Type B pancreatic cell (in vitro differentiated cells): Measurements from ENCODE around the gene ZNF106. TPM values are rescaled to one million over a fixed set of nuclear protein-coding genes. Genes with fewer than 3 reads are reported as not detected.

Experiments used
- DNase-seq: peaks from one replicate; pipeline ENCODE4 v3.0.0; 2021; ENCODE audit warnings: mixed read lengths; ENCODE audit not compliant: unreplicated experiment; ENCODE audit errors: extremely low spot score
- H3K27ac Mint-ChIP-seq: 2 replicates; pipeline ENCODE4 v1.8.0; 2021; ENCODE audit warnings: mild to moderate bottlenecking, mixed read lengths
- H3K27me3 Mint-ChIP-seq: 2 replicates; pipeline ENCODE4 v1.8.0; 2021; ENCODE audit warnings: mixed read lengths
- H3K36me3 Mint-ChIP-seq: 2 replicates; pipeline ENCODE4 v1.8.0; 2021; ENCODE audit warnings: mixed read lengths
- H3K4me1 Mint-ChIP-seq: one replicate; pipeline ENCODE4 v1.8.0; 2021; ENCODE audit warnings: mixed read lengths; ENCODE audit not compliant: unreplicated experiment
- H3K4me3 Mint-ChIP-seq: 2 replicates; pipeline ENCODE4 v1.8.0; 2021; ENCODE audit warnings: mild to moderate bottlenecking, mixed read lengths
- H3K9me3 Mint-ChIP-seq: 2 replicates; pipeline ENCODE4 v1.8.0; 2021; ENCODE audit warnings: mixed read lengths
- CTCF ChIP-seq: fragments of 200-600 bp; sonication (generic); conservative IDR thresholded peaks from 2 replicates; pipeline ENCODE4 v1.5.0; 2021; ENCODE audit warnings: antibody characterized with exemption, mild to moderate bottlenecking
- total RNA-seq: library from RNA; stranded (reverse); gene quantifications from 2 replicates; pipeline ENCODE4 v1.2.1, GENCODE V29; 2021; ENCODE audit warnings: low replicate concordance

Gene ZNF106
- total RNA-seq, 1 donor from 2014 or later = 52.4 TPM

- no peak overlapping the region for H3K27ac Mint-ChIP-seq
Observed at GRCh38 chr15:42385206-42385979, 105.5 kb downstream of the ZNF106 start.

GRCh38 chr15:42384597-42384996 lies 106.3 kb downstream of the ZNF106 start:
- Mint-ChIP-seq H3K4me3 (no peak overlapping the region), H3K9me3 (no peaks in the 10 kb centered on the region), H3K4me1 (no peaks in the 10 kb centered on the region), H3K27me3 (no peaks in the 10 kb centered on the region), H3K27ac (no peak overlapping the region), H3K36me3 (no peaks in the 10 kb centered on the region)
- no peak for DNase-seq
- TF ChIP-seq CTCF = no peak

More at GRCh38 chr15:42385206-42385979, 105.5 kb downstream of the ZNF106 start:
- H3K9me3 Mint-ChIP-seq = no peaks in the 10 kb centered on the region
- no peak for DNase-seq
- H3K27me3 Mint-ChIP-seq = no peaks in the 10 kb centered on the region
- peak; percentile 78 for TF ChIP-seq CTCF
- H3K36me3 Mint-ChIP-seq = no peaks in the 10 kb centered on the region
- H3K4me3 Mint-ChIP-seq = no peak overlapping the region
- H3K4me1 Mint-ChIP-seq = no peaks in the 10 kb centered on the region

DNA sequence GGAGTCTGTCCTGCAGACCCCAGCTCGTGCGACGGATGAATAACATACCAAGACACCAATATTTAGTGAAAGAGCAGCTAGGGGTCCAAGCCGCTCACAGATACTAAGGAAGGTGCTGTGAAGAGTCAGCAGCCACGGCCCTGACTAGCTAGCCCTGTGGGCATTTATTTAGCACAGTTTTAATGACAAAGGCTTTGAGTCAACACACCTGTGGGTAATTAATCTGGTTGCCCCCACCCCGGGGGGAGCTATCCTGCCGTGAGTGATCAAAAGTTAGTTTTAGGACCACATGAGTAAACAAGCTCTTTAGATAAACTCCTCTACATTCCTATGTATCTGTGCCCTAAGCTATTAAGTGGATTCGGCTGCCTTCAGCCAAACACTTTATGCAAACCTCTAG lies 112.9 kb downstream of the ZNF106 start:
- TF ChIP-seq CTCF = no peak
- H3K27ac Mint-ChIP-seq = no peak overlapping the region
- H3K36me3 Mint-ChIP-seq = peaks cover 3% of the 10 kb centered on the region
- H3K4me1 Mint-ChIP-seq = no peaks in the 10 kb centered on the region
- H3K9me3 Mint-ChIP-seq = no peaks in the 10 kb centered on the region
- no peak for DNase-seq
- no peak overlapping the region for H3K4me3 Mint-ChIP-seq
- no peaks in the 10 kb centered on the region for H3K27me3 Mint-ChIP-seq

DNA sequence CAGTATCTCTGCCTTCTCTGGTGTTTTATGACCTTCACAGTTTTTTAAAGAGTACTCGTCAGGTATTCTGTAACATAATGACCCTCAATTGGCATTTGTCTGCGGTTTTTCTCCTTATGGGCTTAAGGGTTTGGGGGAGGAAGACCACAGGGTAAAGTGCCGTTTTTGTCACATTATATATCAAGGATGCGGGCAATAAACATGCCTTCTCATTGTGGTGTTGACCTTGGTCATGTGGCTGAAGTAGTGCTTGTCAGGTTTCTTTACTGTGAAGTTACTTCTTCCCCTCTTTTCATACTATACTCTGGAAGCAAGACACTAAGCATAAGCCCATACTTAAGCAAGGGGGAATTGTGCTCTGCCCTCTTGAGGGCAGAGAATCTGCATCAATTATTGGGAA lies 115.0 kb downstream of the ZNF106 start:
- no peak overlapping the region for H3K4me3 Mint-ChIP-seq
- H3K27me3 Mint-ChIP-seq = no peaks in the 10 kb centered on the region
- H3K9me3 Mint-ChIP-seq = no peaks in the 10 kb centered on the region
- no peaks in the 10 kb centered on the region for H3K4me1 Mint-ChIP-seq
- DNase-seq = no peak
- no peak overlapping the region for H3K27ac Mint-ChIP-seq
- TF ChIP-seq CTCF = no peak
- H3K36me3 Mint-ChIP-seq = peaks cover 3% of the 10 kb centered on the region

DNA sequence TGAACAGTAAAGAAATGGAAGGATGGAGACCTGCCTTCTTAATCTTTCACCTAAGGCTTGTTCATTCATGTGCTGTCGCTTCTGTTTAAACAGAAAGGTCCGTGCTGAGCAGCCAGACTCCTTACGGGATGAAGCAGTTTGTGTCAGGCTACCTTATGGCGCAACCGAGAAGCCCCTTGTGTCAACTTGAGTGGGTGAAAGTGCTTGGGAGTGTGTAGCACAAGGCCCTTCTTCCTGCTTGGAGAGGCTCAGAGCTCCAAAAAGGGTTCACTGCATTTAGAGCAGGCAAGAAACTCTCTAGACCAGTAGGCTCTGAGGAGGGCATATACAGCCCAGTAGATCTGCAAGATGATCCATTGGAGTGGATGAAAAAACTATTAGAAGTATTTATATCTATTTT lies 115.7 kb downstream of the ZNF106 start:
- no peaks in the 10 kb centered on the region for H3K27me3 Mint-ChIP-seq
- no peak for TF ChIP-seq CTCF

More for the DNA sequence above, 115.7 kb downstream of the ZNF106 start:
- Mint-ChIP-seq H3K4me3 (no peak overlapping the region), H3K36me3 (peaks cover 3% of the 10 kb centered on the region), H3K9me3 (no peaks in the 10 kb centered on the region), H3K4me1 (no peaks in the 10 kb centered on the region), H3K27ac (no peak overlapping the region)
- DNase-seq = no peak
